Measurements from ENCODE around the gene FAF1.

- TF ChIP-seq POLR2A (IDR thresholded peaks at IDR 0.05) (no peak), CTCF (IDR thresholded peaks at IDR 0.05) (no peak)
These were observed 506.8 kb downstream of the FAF1 start for GRCh38 chr1:50453266-50453665.

Data from right lobe of liver (tissue), 4 donors.